DOHH2 (cell line): ENCODE data around the gene VGLL4.

Experiments
- H3F3A ChIP-seq: fragments of 200-600 bp; sonication (generic), shearing (Covaris generic); 2 replicates; pipeline ENCODE4 v1.6.0; 2016; ENCODE audit warnings: antibody characterized with exemption, mild to moderate bottlenecking; ENCODE audit not compliant: control insufficient read depth, insufficient read depth
- H3K27ac ChIP-seq: fragments of 200-600 bp; sonication (generic); 2 replicates; pipeline ENCODE4 v1.5.1; 2014; ENCODE audit warnings: low read depth, mild to moderate bottlenecking, low read length, moderate library complexity
- H3K27me3 ChIP-seq: fragments of 200-600 bp; sonication (generic); 2 replicates; pipeline ENCODE4 v1.6.1; 2014; ENCODE audit warnings: mild to moderate bottlenecking, low read length, mixed read lengths; ENCODE audit not compliant: control insufficient read depth
- H3K36me3 ChIP-seq: fragments of 200-600 bp; sonication (generic); 2 replicates; pipeline ENCODE4 v1.6.1; 2014; ENCODE audit warnings: mild to moderate bottlenecking, low read length, moderate library complexity, mixed read lengths; ENCODE audit not compliant: control insufficient read depth
- H3K4me1 ChIP-seq: fragments of 200-600 bp; sonication (generic); 2 replicates; pipeline ENCODE4 v1.6.1; 2014; ENCODE audit warnings: mild to moderate bottlenecking, low read length, mixed read lengths; ENCODE audit not compliant: control insufficient read depth
- H3K4me2 ChIP-seq: fragments of 200-600 bp; sonication (generic); 2 replicates; pipeline ENCODE4 v1.6.0; 2014; ENCODE audit warnings: mild to moderate bottlenecking, low read length, moderate library complexity
- H3K4me3 ChIP-seq: fragments of 200-600 bp; sonication (generic); 2 replicates; pipeline ENCODE4 v1.5.1; 2014; ENCODE audit warnings: mild to moderate bottlenecking, low read length, mixed read lengths
- H3K79me2 ChIP-seq: fragments of 200-600 bp; sonication (generic); 2 replicates; pipeline ENCODE4 v1.6.1; 2014; ENCODE audit warnings: mild to moderate bottlenecking, low read length, mixed read lengths; ENCODE audit not compliant: control insufficient read depth
- H3K9me2 ChIP-seq: fragments of 200-600 bp; sonication (generic); replicated peaks from 2 replicates; pipeline ENCODE4 v1.6.1; 2014; ENCODE audit warnings: mild to moderate bottlenecking, low read length, mixed read lengths; ENCODE audit not compliant: control insufficient read depth
- H3K9me3 ChIP-seq: fragments of 200-600 bp; sonication (generic); 2 replicates; pipeline ENCODE4 v1.6.1; 2014; ENCODE audit warnings: antibody characterized with exemption, low read length, mixed read lengths; ENCODE audit not compliant: control insufficient read depth, insufficient read depth
- H4K20me1 ChIP-seq: fragments of 200-600 bp; sonication (generic); 2 replicates; pipeline ENCODE4 v1.6.0; 2014; ENCODE audit warnings: low read depth, mild to moderate bottlenecking, antibody characterized with exemption, low read length, moderate library complexity; ENCODE audit not compliant: control insufficient read depth, insufficient read depth
- CTCF ChIP-seq: fragments of 200-600 bp; sonication (generic); IDR thresholded peaks from one replicate; pipeline ENCODE4 v1.5.1; 2014; ENCODE audit warnings: antibody characterized with exemption, mild to moderate bottlenecking, low read depth, low read length; ENCODE audit not compliant: poor library complexity, severe bottlenecking
- EZH2phosphoT487 ChIP-seq: fragments of 200-600 bp; sonication (generic); IDR thresholded peaks from 2 replicates; pipeline ENCODE4 v1.6.1; 2017; ENCODE audit warnings: borderline replicate concordance, mild to moderate bottlenecking, antibody characterized with exemption, low read length, moderate library complexity, mixed read lengths

Gene VGLL4

GRCh38 chr3:11658180-11658579, 14.5 kb upstream of the VGLL4 start:
- H4K20me1 ChIP-seq: peaks cover 27% of the 10 kb centered on the region; the same call in 1 of the 2 replicates
- no peak overlapping the region for H3K4me3 ChIP-seq
- peaks cover 3% of the 10 kb centered on the region for H3F3A ChIP-seq
- H3K4me2 ChIP-seq: no peak overlapping the region
- H3K36me3 ChIP-seq: no peaks in the 10 kb centered on the region
- H3K79me2 ChIP-seq: peaks cover 88% of the 10 kb centered on the region
- TF ChIP-seq EZH2phosphoT487: no peak
- no peak for TF ChIP-seq CTCF
- no peaks in the 10 kb centered on the region for H3K9me2 ChIP-seq
- peaks cover 26% of the 10 kb centered on the region for H3K4me1 ChIP-seq
- no peaks in the 10 kb centered on the region for H3K27me3 ChIP-seq
- H3K27ac ChIP-seq: no peak overlapping the region
- H3K9me3 ChIP-seq: no peaks in the 10 kb centered on the region

GRCh38 chr3:11655196-11655928, 11.6 kb upstream of the VGLL4 start:
- Histone ChIP-seq H3K27me3 (no peaks in the 10 kb centered on the region), H3K79me2 (peaks cover 82% of the 10 kb centered on the region), H3K4me3 (peak overlapping the region; percentile 45), H3K9me3 (no peaks in the 10 kb centered on the region), H3K36me3 (no peaks in the 10 kb centered on the region), H4K20me1 (peaks cover 19% of the 10 kb centered on the region; the same call in 1 of the 2 replicates), H3K4me2 (peak overlapping the region; percentile 60), H3K9me2 (no peaks in the 10 kb centered on the region), H3K4me1 (peaks cover 28% of the 10 kb centered on the region), H3F3A (peaks cover 3% of the 10 kb centered on the region), H3K27ac (peak overlapping the region; percentile 40)
- TF ChIP-seq EZH2phosphoT487: no peak
- peak; percentile 67 for TF ChIP-seq CTCF

GRCh38 chr3:11654166-11654565, 10.5 kb upstream of the VGLL4 start:
- Histone ChIP-seq H3K27me3 (no peaks in the 10 kb centered on the region), H3F3A (peaks cover 3% of the 10 kb centered on the region), H3K36me3 (no peaks in the 10 kb centered on the region), H3K4me3 (no peak overlapping the region), H3K4me1 (peaks cover 28% of the 10 kb centered on the region), H3K79me2 (peaks cover 86% of the 10 kb centered on the region), H4K20me1 (peaks cover 19% of the 10 kb centered on the region; the same call in 1 of the 2 replicates), H3K27ac (no peak overlapping the region), H3K9me3 (no peaks in the 10 kb centered on the region), H3K4me2 (no peak overlapping the region), H3K9me2 (no peaks in the 10 kb centered on the region)
- TF ChIP-seq EZH2phosphoT487 (no peak), CTCF (no peak)
